ENCODE data around the gene KIAA1671.
"Not testable (repeated sequence)": the region's sequence is repeated elsewhere in the genome, so short reads cannot be mapped to it uniquely, and the experiment has no call there.

KIAA1671 gene

GRCh38 chr22:25238058-25238457 lies 285.5 kb downstream of the KIAA1671 start:
- not testable (repeated sequence) for DNase-seq (ENCODE audit: low read depth)

Data from iris pigment epithelial cell (primary cell).